BJ (cell line): ENCODE measurements around the gene FDXR. TPM values are rescaled to one million over a fixed set of nuclear protein-coding genes. Genes with fewer than 3 reads are reported as not detected.

Source experiments
- CTCF ChIA-PET: fragments of 350-600 bp; formaldehyde crosslinking; extraction: SDS; loops from one replicate; lab custom pipeline; 2021; ENCODE audit warnings: antibody characterized with exemption, inconsistent platforms; lab: Yijun Ruan, JAX
- POLR2A ChIA-PET: fragments of 300-600 bp; sonication (Branson Sonifier 250); formaldehyde crosslinking; extraction: SDS; loops from one replicate; lab custom pipeline; 2021; ENCODE audit warnings: antibody characterized with exemption; lab: Charles Lee
- DNase-seq: peaks from one replicate; pipeline ENCODE4 v3.0.0-alpha.2; 2011; ENCODE audit warnings: low read depth
- H3K27me3 ChIP-seq: 2 replicates; pipeline ENCODE4 v1.6.0; 2011; ENCODE audit warnings: low read length; ENCODE audit not compliant: control insufficient read depth, insufficient read depth
- H3K36me3 ChIP-seq: 2 replicates; pipeline ENCODE4 v1.5.1; 2011; ENCODE audit warnings: low read length; ENCODE audit not compliant: control insufficient read depth, insufficient read depth
- H3K4me3 ChIP-seq: 2 replicates; pipeline ENCODE4 v1.5.1; 2011; ENCODE audit warnings: low read depth, mild to moderate bottlenecking, control low read depth, low read length
- polyA plus RNA-seq: library from polyadenylated mRNA; depleted of rRNA; stranded (reverse); fragments of >200 nt; gene quantifications from 2 replicates; pipeline ENCODE4 v1.2.3, GENCODE V29; 2011
- TF ChIP-seq, protein P1 (sequence below): IDR thresholded peaks from 2 replicates; pipeline ENCODE4 v1.5.1; 2011; ENCODE audit warnings: low read depth, mild to moderate bottlenecking, control low read depth, inconsistent platforms, low read length, moderate library complexity; ENCODE audit not compliant: insufficient read depth

FDXR gene
- polyA plus RNA-seq, 1 experiment: 38.0 TPM

DNA sequence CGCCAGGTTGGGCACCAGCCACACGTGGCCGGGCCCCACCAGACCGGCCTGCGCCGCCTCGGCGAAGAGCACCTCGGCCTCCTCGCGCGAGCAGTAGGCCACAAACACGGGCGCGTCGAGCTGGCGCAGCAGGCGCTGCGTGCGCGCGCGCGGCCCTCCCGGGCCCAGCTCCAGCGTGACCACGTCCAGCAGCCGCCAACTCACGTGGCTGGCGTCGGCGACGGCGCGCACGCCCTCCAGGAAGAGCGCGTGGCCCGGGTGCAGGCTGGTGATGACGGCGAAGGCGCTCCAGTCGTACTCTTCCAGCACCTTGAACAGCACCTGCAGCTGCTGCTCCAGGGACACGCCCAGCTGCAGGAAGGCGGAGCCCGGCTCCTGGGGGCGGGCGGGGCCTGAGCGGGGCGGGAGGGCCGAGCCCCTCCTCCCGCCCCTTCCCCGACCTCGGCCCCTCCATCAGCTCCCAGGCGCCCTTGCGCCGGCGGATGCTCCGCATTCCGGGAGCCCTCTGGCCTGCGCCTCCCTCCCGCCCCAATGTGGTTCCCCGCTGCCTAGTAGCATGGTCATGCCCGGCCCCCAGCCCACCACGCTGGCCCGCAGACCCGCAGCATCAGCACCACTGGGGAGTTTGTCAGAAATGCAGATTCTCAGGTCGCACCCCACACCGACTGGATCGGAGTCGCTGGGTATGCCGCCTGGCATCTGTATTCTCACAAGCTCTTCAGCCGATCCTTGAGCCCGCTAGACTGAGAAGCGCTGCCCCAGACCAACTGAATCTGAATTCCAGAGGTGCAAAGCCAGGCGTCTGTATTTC, 20.4 kb downstream of the FDXR start:
- Histone ChIP-seq H3K36me3 (no peaks in the 10 kb centered on the region), H3K27me3 (peaks cover 40% of the 10 kb centered on the region), H3K4me3 (no peak overlapping the region)
- no peak for DNase-seq
- CTCF ChIA-PET: interaction anchor here (0.8 to 14.7 kb wide), 3 partner anchors 9 to 10 kb away, joined by 3 to 164 read pairs (median 6); partner anchors contain the start of gene GRIN2C
- POLR2A ChIA-PET: interaction anchor here (0.8 kb wide), 1 partner anchor 9 kb away, joined by 3 read pairs; no protein-coding TSS in a partner anchor
- TF ChIP-seq, protein P1, sequence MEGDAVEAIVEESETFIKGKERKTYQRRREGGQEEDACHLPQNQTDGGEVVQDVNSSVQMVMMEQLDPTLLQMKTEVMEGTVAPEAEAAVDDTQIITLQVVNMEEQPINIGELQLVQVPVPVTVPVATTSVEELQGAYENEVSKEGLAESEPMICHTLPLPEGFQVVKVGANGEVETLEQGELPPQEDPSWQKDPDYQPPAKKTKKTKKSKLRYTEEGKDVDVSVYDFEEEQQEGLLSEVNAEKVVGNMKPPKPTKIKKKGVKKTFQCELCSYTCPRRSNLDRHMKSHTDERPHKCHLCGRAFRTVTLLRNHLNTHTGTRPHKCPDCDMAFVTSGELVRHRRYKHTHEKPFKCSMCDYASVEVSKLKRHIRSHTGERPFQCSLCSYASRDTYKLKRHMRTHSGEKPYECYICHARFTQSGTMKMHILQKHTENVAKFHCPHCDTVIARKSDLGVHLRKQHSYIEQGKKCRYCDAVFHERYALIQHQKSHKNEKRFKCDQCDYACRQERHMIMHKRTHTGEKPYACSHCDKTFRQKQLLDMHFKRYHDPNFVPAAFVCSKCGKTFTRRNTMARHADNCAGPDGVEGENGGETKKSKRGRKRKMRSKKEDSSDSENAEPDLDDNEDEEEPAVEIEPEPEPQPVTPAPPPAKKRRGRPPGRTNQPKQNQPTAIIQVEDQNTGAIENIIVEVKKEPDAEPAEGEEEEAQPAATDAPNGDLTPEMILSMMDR: no peak

DNA sequence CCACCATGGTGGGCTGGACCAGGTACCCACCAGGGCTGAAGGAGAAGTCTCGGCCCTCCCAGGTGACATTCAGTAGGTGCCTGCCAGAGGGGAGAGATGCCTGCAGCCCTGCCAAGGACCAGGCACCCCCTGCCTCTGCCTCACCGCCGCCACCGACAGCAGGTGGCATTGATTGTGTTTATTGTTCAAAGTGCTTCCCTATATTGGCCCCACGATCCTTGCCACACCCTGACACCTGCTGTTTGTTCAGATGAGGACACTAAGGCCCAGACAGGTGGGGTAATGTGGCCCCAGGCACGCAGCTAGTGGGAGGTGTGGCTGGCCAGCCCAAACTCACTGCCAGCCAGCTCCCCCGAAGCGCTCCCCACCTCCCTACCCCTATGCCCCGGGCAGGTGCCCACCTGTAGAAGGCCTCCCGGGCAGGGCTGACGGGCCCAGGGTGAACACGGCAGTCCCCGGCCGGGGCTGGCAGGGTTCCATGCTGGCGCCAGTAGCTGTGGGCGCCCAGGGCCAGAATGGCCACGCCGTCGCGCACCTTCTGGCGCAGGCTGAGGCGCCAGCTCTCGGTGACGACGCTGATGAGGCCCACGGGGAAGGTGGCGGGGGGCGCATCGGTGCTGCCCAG, 21.1 kb downstream of the FDXR start:
- ChIA-PET POLR2A (interaction anchor here (0.8 kb wide), 1 partner anchor 9 kb away, joined by 3 read pairs; no protein-coding TSS in a partner anchor), CTCF (interaction anchor here (1.1 to 14.7 kb wide), 3 partner anchors 9 to 106 kb away, joined by 5 to 164 read pairs (median 6); partner anchors contain the start of gene GRIN2C)
- TF ChIP-seq, protein P1: no peak
- DNase-seq: no peak
- Histone ChIP-seq H3K4me3 (no peak overlapping the region), H3K36me3 (no peaks in the 10 kb centered on the region), H3K27me3 (peaks cover 34% of the 10 kb centered on the region)

DNA sequence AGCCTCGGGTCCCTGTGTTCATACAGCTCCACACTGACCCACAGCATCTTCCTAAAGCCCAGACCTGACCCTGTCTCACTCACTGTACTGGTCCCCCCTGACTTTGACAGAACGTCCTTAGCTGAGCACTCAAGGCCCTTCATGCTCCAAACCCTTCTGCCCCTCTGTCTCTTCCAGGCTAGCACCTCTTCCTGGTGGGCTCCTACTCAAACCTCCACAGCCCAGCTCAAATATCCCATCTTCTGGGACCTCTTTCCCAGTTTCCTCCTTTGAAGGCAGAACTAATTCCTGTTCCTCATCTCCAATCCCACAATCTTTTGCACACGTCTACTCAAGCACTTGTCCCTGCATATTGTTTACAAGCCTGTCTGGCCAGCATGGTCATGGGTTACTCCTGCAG, 21.9 kb downstream of the FDXR start:
- TF ChIP-seq, protein P1: no peak
- no peak for DNase-seq
- POLR2A ChIA-PET: no interaction called here
- Histone ChIP-seq H3K4me3 (no peak overlapping the region), H3K27me3 (peaks cover 31% of the 10 kb centered on the region), H3K36me3 (no peaks in the 10 kb centered on the region)
- CTCF ChIA-PET: interaction anchor here (0.6 to 14.7 kb wide), 4 partner anchors 10 to 108 kb away, joined by 3 to 164 read pairs (median 4); partner anchors contain the start of gene GRIN2C

DNA sequence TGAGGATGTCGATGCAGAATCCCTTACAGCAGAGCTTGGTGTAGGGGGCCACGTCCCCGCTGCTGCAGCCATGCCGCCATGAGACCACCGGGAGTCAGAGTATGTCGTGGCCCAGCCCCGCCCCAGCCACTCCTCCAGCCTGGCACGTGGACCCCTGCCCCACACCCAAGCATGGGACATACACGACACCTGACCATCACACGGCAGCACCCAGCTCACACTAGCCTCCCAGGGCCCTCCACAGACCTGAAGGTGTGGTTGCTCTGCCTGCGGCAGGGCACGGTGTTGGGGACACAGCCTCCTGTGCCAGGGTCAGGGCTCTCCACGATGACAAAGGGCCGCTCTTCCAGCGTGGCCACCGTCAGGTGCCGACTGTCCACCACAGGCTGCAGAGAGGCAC, 22.5 kb downstream of the FDXR start:
- POLR2A ChIA-PET: no interaction called here
- CTCF ChIA-PET: interaction anchor here (1.1 to 14.7 kb wide), 2 partner anchors 11 to 59 kb away, joined by 4 to 164 read pairs; partner anchors contain the start of gene GRIN2C
- TF ChIP-seq, protein P1: no peak
- no peaks in the 10 kb centered on the region for H3K36me3 ChIP-seq
- DNase-seq: no peak
- peaks cover 27% of the 10 kb centered on the region for H3K27me3 ChIP-seq
- H3K4me3 ChIP-seq: no peak overlapping the region
